GM23338 (cell line): Measurements from ENCODE around the gene CMPK1. TPM values are rescaled to one million over a fixed set of nuclear protein-coding genes. Genes with fewer than 3 reads are reported as not detected.

ENCODE experiments used
- ATAC-seq: fragments of 200-7000 bp; cut with Tn5 transposase; 3 replicates; pipeline ENCODE4 v1.9.1; 2020
- DNase-seq: peaks from one replicate; pipeline ENCODE4 v3.0.0-alpha.2; 2015; ENCODE audit warnings: low spot score
- H2AFZ ChIP-seq: fragments of 200-600 bp; sonication (generic); 2 replicates; pipeline ENCODE4 v1.8.0; 2016; ENCODE audit warnings: antibody characterized with exemption, mild to moderate bottlenecking, moderate library complexity
- H3F3A ChIP-seq: fragments of 200-600 bp; sonication (generic); replicated peaks from 2 replicates; pipeline ENCODE4 v1.8.0; 2017; ENCODE audit warnings: antibody characterized with exemption, mixed run types, low read depth
- H3K27ac ChIP-seq: fragments of 200-600 bp; sonication (generic); 2 replicates; pipeline ENCODE4 v1.6.1; 2016; ENCODE audit warnings: low read depth
- H3K27me3 ChIP-seq: fragments of 200-600 bp; sonication (generic); 2 replicates; pipeline ENCODE4 v1.8.0; 2016; ENCODE audit warnings: mild to moderate bottlenecking, mixed run types, moderate library complexity; ENCODE audit not compliant: insufficient read depth
- H3K36me3 ChIP-seq: fragments of 200-600 bp; sonication (generic); 2 replicates; pipeline ENCODE4 v1.8.0; 2016; ENCODE audit warnings: mild to moderate bottlenecking; ENCODE audit not compliant: insufficient read depth
- H3K4me1 ChIP-seq: fragments of 200-600 bp; sonication (generic); 2 replicates; pipeline ENCODE4 v1.8.0; 2016; ENCODE audit warnings: mild to moderate bottlenecking, moderate library complexity; ENCODE audit not compliant: insufficient read depth
- H3K4me2 ChIP-seq: fragments of 200-600 bp; sonication (generic); 2 replicates; pipeline ENCODE4 v1.7.1; 2017; ENCODE audit warnings: mixed run types
- H3K4me3 ChIP-seq: fragments of 200-600 bp; sonication (generic); 2 replicates; pipeline ENCODE4 v1.6.1; 2016; ENCODE audit warnings: mixed run types
- H3K79me2 ChIP-seq: fragments of 200-600 bp; sonication (generic); replicated peaks from 2 replicates; pipeline ENCODE4 v1.8.0; 2017; ENCODE audit warnings: mild to moderate bottlenecking; ENCODE audit not compliant: insufficient read depth
- H3K9me2 ChIP-seq: fragments of 200-600 bp; sonication (generic); 2 replicates; pipeline ENCODE4 v1.8.0; 2017; ENCODE audit not compliant: insufficient read depth
- H4K20me1 ChIP-seq: fragments of 200-600 bp; sonication (generic); replicated peaks from 2 replicates; pipeline ENCODE4 v1.8.0; 2017; ENCODE audit warnings: mild to moderate bottlenecking; ENCODE audit not compliant: insufficient read depth
- H3K27ac Mint-ChIP-seq: 2 replicates; pipeline ENCODE4 v1.8.0; 2020; ENCODE audit warnings: inconsistent platforms, mild to moderate bottlenecking, moderate library complexity, mixed read lengths
- H3K27me3 Mint-ChIP-seq: 3 replicates; pipeline ENCODE4 v1.8.0; 2022; ENCODE audit warnings: low read depth, mild to moderate bottlenecking, moderate library complexity, mixed read lengths, inconsistent platforms; ENCODE audit not compliant: insufficient read depth, poor library complexity
- H3K36me3 Mint-ChIP-seq: 3 replicates; pipeline ENCODE4 v1.8.0; 2021; ENCODE audit warnings: low read depth, mild to moderate bottlenecking, inconsistent platforms, moderate library complexity, mixed read lengths
- H3K4me1 Mint-ChIP-seq: 3 replicates; pipeline ENCODE4 v1.8.0; 2020; ENCODE audit warnings: mild to moderate bottlenecking, inconsistent platforms, mixed read lengths
- H3K4me3 Mint-ChIP-seq: 3 replicates; pipeline ENCODE4 v1.8.0; 2021; ENCODE audit warnings: moderate library complexity, mild to moderate bottlenecking, inconsistent platforms, mixed read lengths
- H3K9me3 Mint-ChIP-seq: 3 replicates; pipeline ENCODE4 v1.8.0; 2020; ENCODE audit warnings: moderate library complexity, mild to moderate bottlenecking, inconsistent platforms, mixed read lengths
- CREB1 ChIP-seq: fragments of 250-450 bp; sonication (Bioruptor Pico); IDR thresholded peaks from 2 replicates; pipeline ENCODE4 v1.5.0; 2020; ENCODE audit warnings: low read depth, mild to moderate bottlenecking, moderate library complexity
- EZH2 ChIP-seq: fragments of 200-600 bp; sonication (generic); IDR thresholded peaks from one replicate; pipeline ENCODE4 v1.8.0; 2017; ENCODE audit warnings: antibody characterized with exemption, mild to moderate bottlenecking, low read depth; ENCODE audit not compliant: unreplicated experiment
- EZH2phosphoT487 ChIP-seq: fragments of 200-600 bp; sonication (generic); IDR thresholded peaks from one replicate; pipeline ENCODE4 v1.8.1; 2018; ENCODE audit warnings: antibody characterized with exemption; ENCODE audit not compliant: unreplicated experiment
- JUNB ChIP-seq: IDR thresholded peaks from one replicate; pipeline ENCODE4 v1.6.1; 2016; ENCODE audit warnings: antibody characterized with exemption; ENCODE audit not compliant: unreplicated experiment
- NANOG ChIP-seq: IDR thresholded peaks from 2 replicates; pipeline ENCODE4 v1.6.1; 2016; ENCODE audit warnings: antibody characterized with exemption, borderline replicate concordance
- POLR2AphosphoS5 ChIP-seq: IDR thresholded peaks from 2 replicates; pipeline ENCODE4 v1.6.1; 2016; ENCODE audit warnings: antibody characterized with exemption, low read depth
- REST ChIP-seq: IDR thresholded peaks from one replicate; pipeline ENCODE4 v1.6.1; 2018; ENCODE audit warnings: antibody characterized with exemption; ENCODE audit not compliant: unreplicated experiment
- STAT1 ChIP-seq: IDR thresholded peaks from one replicate; pipeline ENCODE4 v1.6.1; 2016; ENCODE audit warnings: antibody characterized with exemption; ENCODE audit not compliant: unreplicated experiment
- ZNF114 ChIP-seq: fragments of 250-450 bp; sonication (Bioruptor Pico); IDR thresholded peaks from 2 replicates; pipeline ENCODE4 v1.5.0; 2020; ENCODE audit warnings: mild to moderate bottlenecking, moderate library complexity
- ZNF331 ChIP-seq: fragments of 250-450 bp; sonication (Bioruptor Pico); IDR thresholded peaks from 2 replicates; pipeline ENCODE4 v1.5.0; 2020; ENCODE audit warnings: low read depth, mild to moderate bottlenecking, moderate library complexity
- polyA plus RNA-seq: library from polyadenylated mRNA; unstranded; fragments of >200 nt; fragmentation: Nextera tagmentation; extraction: Ambion mirVana; gene quantifications from 2 replicates; pipeline ENCODE4 v1.2.1, GENCODE V29; 2016
- total RNA-seq: library from RNA; depleted of rRNA; stranded (reverse); fragments of >200 nt; shearing (Covaris generic); gene quantifications from 2 replicates; pipeline ENCODE4 v1.2.3, GENCODE V29; 2014
- TF ChIP-seq, protein P1 (sequence below), 2 experiments: fragments of 200-600 bp in 1 of 2; sonication (generic) in 1 of 2; conservative IDR thresholded peaks; 2 replicates each; pipeline versions ENCODE4 v1.5.1 to v1.6.1; 2016 to 2017; ENCODE audit warnings: antibody characterized with exemption in 2 of 2, low read depth in 2 of 2, mild to moderate bottlenecking in 2 of 2, moderate library complexity in 1 of 2

The CMPK1 gene
- total and polyA plus RNA-seq, 2 experiments from 2014 or later, result 22.8 to 28.6 TPM

DNA sequence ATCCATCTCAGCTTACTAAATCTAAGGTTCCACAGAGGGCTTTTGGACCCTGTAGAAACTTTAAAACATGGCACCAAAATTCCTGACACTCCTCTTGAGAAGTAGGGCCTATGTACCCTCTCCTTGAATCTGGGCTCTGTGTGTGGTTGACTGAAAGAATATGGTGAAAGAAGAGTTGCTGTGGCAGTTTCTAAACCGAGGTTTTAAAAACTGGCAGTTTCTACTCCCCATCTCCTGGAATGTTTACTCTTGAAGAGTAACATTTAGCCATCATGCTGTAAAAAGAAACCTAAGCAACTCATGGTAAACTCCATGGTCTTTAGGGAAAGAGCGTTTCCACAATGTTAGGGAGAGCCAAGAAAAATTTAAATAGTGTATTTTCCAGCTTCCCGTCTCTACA lies 4.6 kb upstream of the CMPK1 start:
- no peak overlapping the region for H2AFZ ChIP-seq
- H3K27me3 Mint-ChIP-seq, result no peaks in the 10 kb centered on the region
- no peak overlapping the region for H3K27ac Mint-ChIP-seq
- H3K27ac ChIP-seq, result no peak overlapping the region
- H3K4me3 ChIP-seq, result no peak overlapping the region
- no peak overlapping the region for H3K4me3 Mint-ChIP-seq
- no peak for TF ChIP-seq EZH2phosphoT487
- H3K27me3 ChIP-seq, result no peaks in the 10 kb centered on the region
- H4K20me1 ChIP-seq, result no peaks in the 10 kb centered on the region
- no peaks in the 10 kb centered on the region for H3K36me3 Mint-ChIP-seq
- H3K79me2 ChIP-seq, result no peaks in the 10 kb centered on the region
- DNase-seq, result no peak
- no peaks in the 10 kb centered on the region for H3K9me3 Mint-ChIP-seq
- H3K4me1 Mint-ChIP-seq, result no peaks in the 10 kb centered on the region; the same call in 2 of the 3 replicates
- peaks cover 13% of the 10 kb centered on the region; the same call in 1 of the 2 replicates for H3K4me1 ChIP-seq
- no peaks in the 10 kb centered on the region for H3K36me3 ChIP-seq
- no peaks in the 10 kb centered on the region for H3K9me2 ChIP-seq
- ATAC-seq, result no peak
- H3K4me2 ChIP-seq, result no peak overlapping the region
- peaks cover 10% of the 10 kb centered on the region; the same call in 1 of the 2 replicates for H3F3A ChIP-seq

GRCh38 chr1:47330212-47330611 lies 3.4 kb upstream of the CMPK1 start:
- H4K20me1 ChIP-seq, result no peaks in the 10 kb centered on the region
- Mint-ChIP-seq H3K4me3 (no peak overlapping the region), H3K36me3 (no peaks in the 10 kb centered on the region), H3K4me1 (peaks cover 6% of the 10 kb centered on the region), H3K27ac (no peak overlapping the region), H3K9me3 (no peaks in the 10 kb centered on the region), H3K27me3 (peaks cover 4% of the 10 kb centered on the region)
- DNase-seq (no peak), ATAC-seq (no peak)
- no peaks in the 10 kb centered on the region for H3K36me3 ChIP-seq
- peaks cover 12% of the 10 kb centered on the region; the same call in 1 of the 2 replicates for H3F3A ChIP-seq
- H3K4me1 ChIP-seq, result peaks cover 18% of the 10 kb centered on the region; the same call in 1 of the 2 replicates
- no peak overlapping the region for H3K4me3 ChIP-seq
- H3K79me2 ChIP-seq, result peaks cover 2% of the 10 kb centered on the region
- no peak overlapping the region for H3K4me2 ChIP-seq
- no peak overlapping the region for H3K27ac ChIP-seq
- no peaks in the 10 kb centered on the region for H3K27me3 ChIP-seq
- no peak overlapping the region for H2AFZ ChIP-seq
- H3K9me2 ChIP-seq, result no peaks in the 10 kb centered on the region
- TF ChIP-seq ZNF114 (no peak), ZNF331 (CRISPR knock-in tag) (no peak), JUNB (no peak), CREB1 (CRISPR knock-in tag) (no peak), NANOG (no peak), POLR2AphosphoS5 (no peak), STAT1 (no peak), REST (no peak), EZH2 (no peak), EZH2phosphoT487 (no peak)
- TF ChIP-seq, protein P1, sequence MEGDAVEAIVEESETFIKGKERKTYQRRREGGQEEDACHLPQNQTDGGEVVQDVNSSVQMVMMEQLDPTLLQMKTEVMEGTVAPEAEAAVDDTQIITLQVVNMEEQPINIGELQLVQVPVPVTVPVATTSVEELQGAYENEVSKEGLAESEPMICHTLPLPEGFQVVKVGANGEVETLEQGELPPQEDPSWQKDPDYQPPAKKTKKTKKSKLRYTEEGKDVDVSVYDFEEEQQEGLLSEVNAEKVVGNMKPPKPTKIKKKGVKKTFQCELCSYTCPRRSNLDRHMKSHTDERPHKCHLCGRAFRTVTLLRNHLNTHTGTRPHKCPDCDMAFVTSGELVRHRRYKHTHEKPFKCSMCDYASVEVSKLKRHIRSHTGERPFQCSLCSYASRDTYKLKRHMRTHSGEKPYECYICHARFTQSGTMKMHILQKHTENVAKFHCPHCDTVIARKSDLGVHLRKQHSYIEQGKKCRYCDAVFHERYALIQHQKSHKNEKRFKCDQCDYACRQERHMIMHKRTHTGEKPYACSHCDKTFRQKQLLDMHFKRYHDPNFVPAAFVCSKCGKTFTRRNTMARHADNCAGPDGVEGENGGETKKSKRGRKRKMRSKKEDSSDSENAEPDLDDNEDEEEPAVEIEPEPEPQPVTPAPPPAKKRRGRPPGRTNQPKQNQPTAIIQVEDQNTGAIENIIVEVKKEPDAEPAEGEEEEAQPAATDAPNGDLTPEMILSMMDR (conservative IDR thresholded peaks at IDR 0.05; ENCODE audit: low read depth in 2 of 2), result no peak
